Mononuclear cell (primary cell): Measurements from ENCODE around the gene PHLDB1. TPM values are rescaled to one million over a fixed set of nuclear protein-coding genes. Genes with fewer than 3 reads are reported as not detected.

Experiments
- H3K27me3 ChIP-seq: 2 replicates; pipeline ENCODE4 v1.6.0; 2011; ENCODE audit warnings: low read length, control low read depth; ENCODE audit not compliant: insufficient read depth
- H3K4me1 ChIP-seq: 2 replicates; pipeline ENCODE4 v1.5.1; 2011; ENCODE audit warnings: mild to moderate bottlenecking, low read length, control low read depth; ENCODE audit not compliant: insufficient read depth
- H3K4me3 ChIP-seq: 2 replicates; pipeline ENCODE4 v1.5.1; 2011; ENCODE audit warnings: mild to moderate bottlenecking, low read length, moderate library complexity
- H3K9me3 ChIP-seq: 2 replicates; pipeline ENCODE4 v1.5.1; 2011; ENCODE audit warnings: low read depth, mild to moderate bottlenecking, control low read depth, low read length
- total RNA-seq: library from RNA; depleted of rRNA; stranded (reverse); fragments of >200 nt; gene quantifications from one replicate; pipeline ENCODE4 v1.2.3, GENCODE V29; 2012

PHLDB1 gene
- total RNA-seq, 1 donor: 0.63 TPM

GRCh38 chr11:118705111-118705741 lies 97.8 kb downstream of the PHLDB1 start:
- Histone ChIP-seq H3K27me3 (no peaks in the 10 kb centered on the region), H3K4me3 (no peak overlapping the region), H3K9me3 (no peaks in the 10 kb centered on the region), H3K4me1 (peaks cover 54% of the 10 kb centered on the region)

- no peak overlapping the region for H3K4me3 ChIP-seq
- H3K4me1 ChIP-seq: peaks cover 47% of the 10 kb centered on the region
- no peaks in the 10 kb centered on the region for H3K9me3 ChIP-seq
- no peaks in the 10 kb centered on the region for H3K27me3 ChIP-seq
Observed at GRCh38 chr11:118705791-118706545, 98.6 kb downstream of the PHLDB1 start.

- no peak overlapping the region for H3K4me3 ChIP-seq
- H3K4me1 ChIP-seq: peaks cover 43% of the 10 kb centered on the region
- no peaks in the 10 kb centered on the region for H3K27me3 ChIP-seq
- no peaks in the 10 kb centered on the region for H3K9me3 ChIP-seq
Observed at GRCh38 chr11:118706546-118706825, 99.1 kb downstream of the PHLDB1 start.

Other genes with a start within 250 kb of the PHLDB1 start
- 50.5 TPM for gene UBE4A, start 248.0 kb upstream of the PHLDB1 start, total RNA-seq
- gene ATP5MG, start 206.0 kb upstream of the PHLDB1 start, total RNA-seq: 50.8 TPM
- 126 TPM for gene KMT2A, start 171.1 kb upstream of the PHLDB1 start, total RNA-seq
- gene TTC36, start 80.1 kb upstream of the PHLDB1 start, total RNA-seq: not detected
- 8.9 TPM for gene TMEM25, start 76.4 kb upstream of the PHLDB1 start, total RNA-seq
- gene IFT46, start 41.7 kb upstream of the PHLDB1 start, total RNA-seq: 10.1 TPM
- 109 TPM for gene ARCN1, start 35.2 kb upstream of the PHLDB1 start, total RNA-seq
- not detected for gene TREH, start 72.0 kb downstream of the PHLDB1 start, total RNA-seq
- 462 TPM for gene DDX6, start 183.5 kb downstream of the PHLDB1 start, total RNA-seq